Measurements from ENCODE around the gene TAMM41.

DNA sequence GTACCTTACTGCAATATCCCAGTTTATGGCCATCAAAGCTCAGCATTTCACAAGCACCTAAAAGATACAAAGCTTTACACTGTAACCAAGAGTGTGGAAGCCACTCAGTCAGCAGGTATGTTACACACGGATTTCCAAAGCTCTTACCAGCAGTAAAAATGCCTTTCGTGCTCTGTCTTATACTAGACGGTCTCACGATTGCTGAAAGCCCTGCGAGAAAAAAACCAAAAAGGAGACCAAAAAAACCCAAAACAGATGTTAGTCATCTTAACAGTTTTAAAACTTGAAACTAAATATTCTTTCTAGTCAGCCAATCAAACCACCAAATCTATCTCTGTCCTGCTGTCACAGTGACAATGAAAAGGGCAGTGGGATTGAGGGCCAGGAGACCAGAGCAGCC lies 39.0 kb downstream of the TAMM41 start:
- TF ChIP-seq CTCF (IDR thresholded peaks at IDR 0.05) (no peak), ZFX (IDR thresholded peaks at IDR 0.05; ENCODE audit: borderline replicate concordance) (no peak)
